ENCODE measurements around the gene FAM13A. TPM values are rescaled to one million over a fixed set of nuclear protein-coding genes. Genes with fewer than 3 reads are reported as not detected.

FAM13A gene
- total and polyA plus RNA-seq, 2 experiments from 2014 or later = 5.3 to 6.6 TPM

- peak; percentile 63 for DNase-seq
- TF ChIP-seq EZH2phosphoT487 (IDR thresholded peaks at IDR 0.05; ENCODE audit: insufficient read depth, low read depth) (no peak), EZH2 (IDR thresholded peaks at IDR 0.05; ENCODE audit: insufficient read depth, poor library complexity, severe bottlenecking) (no peak)
Observed at GRCh38 chr4:88705805-88706492, 351.0 kb downstream of the FAM13A start.

GRCh38 chr4:88705223-88705622, 351.8 kb downstream of the FAM13A start:
- Histone ChIP-seq H3K36me3 (ENCODE audit: low read depth) (peaks cover 2% of the 10 kb centered on the region; the same call in 1 of the 2 replicates), H2AFZ (no peak overlapping the region), H3F3A (ENCODE audit: insufficient read depth) (peaks cover 12% of the 10 kb centered on the region; the same call in 1 of the 2 replicates), H3K9ac (no peak overlapping the region), H3K27me3 (replicated peaks; ENCODE audit: insufficient read depth) (no peaks in the 10 kb centered on the region), H3K9me2 (ENCODE audit: insufficient read depth) (no peaks in the 10 kb centered on the region), H3K4me2 (ENCODE audit: unreplicated experiment) (no peak overlapping the region), H3K4me1 (ENCODE audit: insufficient read depth) (peaks cover 22% of the 10 kb centered on the region), H3K79me2 (ENCODE audit: insufficient read depth) (no peaks in the 10 kb centered on the region), H3K27ac (no peak overlapping the region), H3K4me3 (no peak overlapping the region), H4K20me1 (ENCODE audit: insufficient read depth) (no peaks in the 10 kb centered on the region), H3K9me3 (ENCODE audit: low read depth) (no peaks in the 10 kb centered on the region)
- no peak for TF ChIP-seq EZH2phosphoT487 (IDR thresholded peaks at IDR 0.05; ENCODE audit: insufficient read depth, low read depth)
- no peak for TF ChIP-seq EZH2 (IDR thresholded peaks at IDR 0.05; ENCODE audit: insufficient read depth, poor library complexity, severe bottlenecking)
- in situ Hi-C loops (cut with MboI) = loop anchor here (10.0 kb wide), 1 partner anchor 330 kb away; no protein-coding TSS in a partner anchor
- DNase-seq = no peak

More at GRCh38 chr4:88705805-88706492, 351.0 kb downstream of the FAM13A start:
- H4K20me1 ChIP-seq (ENCODE audit: insufficient read depth) = no peaks in the 10 kb centered on the region
- H3F3A ChIP-seq (ENCODE audit: insufficient read depth) = peaks cover 12% of the 10 kb centered on the region; the same call in 1 of the 2 replicates
- peaks cover 22% of the 10 kb centered on the region for H3K4me1 ChIP-seq (ENCODE audit: insufficient read depth)
- H3K4me2 ChIP-seq (ENCODE audit: unreplicated experiment) = peak overlapping the region; percentile 31
- H3K4me3 ChIP-seq = no peak overlapping the region
- 6% methylated on average over 3 of the region's 3 CpGs for WGBS, 2 experiments (ENCODE audit: low coverage in 1 of 2, low lambda C conversion rate in 2 of 2, missing lambda C conversion rate in 2 of 2)
- in situ Hi-C loops (cut with MboI) = loop anchor here (10.0 kb wide), 1 partner anchor 329 kb away; no protein-coding TSS in a partner anchor
- H3K27ac ChIP-seq = peak overlapping the region; percentile 45
- peak overlapping the region; percentile 39 for H3K9ac ChIP-seq
- no peaks in the 10 kb centered on the region for H3K9me2 ChIP-seq (ENCODE audit: insufficient read depth)
- peaks cover 2% of the 10 kb centered on the region; the same call in 1 of the 2 replicates for H3K36me3 ChIP-seq (ENCODE audit: low read depth)
- H2AFZ ChIP-seq = peak overlapping the region; percentile 72; the same call in 1 of the 2 replicates
- H3K9me3 ChIP-seq (ENCODE audit: low read depth) = no peaks in the 10 kb centered on the region
- H3K27me3 ChIP-seq (replicated peaks; ENCODE audit: insufficient read depth) = no peaks in the 10 kb centered on the region
- no peaks in the 10 kb centered on the region for H3K79me2 ChIP-seq (ENCODE audit: insufficient read depth)

GRCh38 chr4:88702782-88703181, 354.2 kb downstream of the FAM13A start:
- peaks cover 2% of the 10 kb centered on the region; the same call in 1 of the 2 replicates for H3K36me3 ChIP-seq (ENCODE audit: low read depth)
- H3K9me2 ChIP-seq (ENCODE audit: insufficient read depth) = no peaks in the 10 kb centered on the region
- no peak overlapping the region for H3K4me2 ChIP-seq (ENCODE audit: unreplicated experiment)
- no peaks in the 10 kb centered on the region for H3K79me2 ChIP-seq (ENCODE audit: insufficient read depth)
- H2AFZ ChIP-seq = no peak overlapping the region
- peaks cover 18% of the 10 kb centered on the region for H3K4me1 ChIP-seq (ENCODE audit: insufficient read depth)
- peaks cover 12% of the 10 kb centered on the region; the same call in 1 of the 2 replicates for H3F3A ChIP-seq (ENCODE audit: insufficient read depth)
- in situ Hi-C loops (cut with MboI) = loop anchor here (10.0 kb wide), 1 partner anchor 332 kb away; no protein-coding TSS in a partner anchor
- no peak overlapping the region for H3K9ac ChIP-seq
- H3K4me3 ChIP-seq = no peak overlapping the region
- no peaks in the 10 kb centered on the region for H4K20me1 ChIP-seq (ENCODE audit: insufficient read depth)
- no peak for DNase-seq
- TF ChIP-seq EZH2 (IDR thresholded peaks at IDR 0.05; ENCODE audit: insufficient read depth, poor library complexity, severe bottlenecking) (no peak), EZH2phosphoT487 (IDR thresholded peaks at IDR 0.05; ENCODE audit: insufficient read depth, low read depth) (no peak)
- no peaks in the 10 kb centered on the region for H3K9me3 ChIP-seq (ENCODE audit: low read depth)
- 77 to 78% methylated on average over 2 of the region's 2 CpGs for WGBS, 2 experiments (ENCODE audit: low coverage in 1 of 2, low lambda C conversion rate in 2 of 2, missing lambda C conversion rate in 2 of 2)
- H3K27ac ChIP-seq = no peak overlapping the region
- H3K27me3 ChIP-seq (replicated peaks; ENCODE audit: insufficient read depth) = no peaks in the 10 kb centered on the region

- H3K27ac ChIP-seq = no peak overlapping the region
- TF ChIP-seq EZH2 (IDR thresholded peaks at IDR 0.05; ENCODE audit: insufficient read depth, poor library complexity, severe bottlenecking) (no peak), EZH2phosphoT487 (IDR thresholded peaks at IDR 0.05; ENCODE audit: insufficient read depth, low read depth) (no peak)
- WGBS, 2 experiments (ENCODE audit: low coverage in 1 of 2, low lambda C conversion rate in 2 of 2, missing lambda C conversion rate in 2 of 2) = 94% methylated on average over 7 of the region's 7 CpGs; no CpG with 5 or more reads in 1 of the 2 experiments
- H3K36me3 ChIP-seq (ENCODE audit: low read depth) = no peaks in the 10 kb centered on the region
- H2AFZ ChIP-seq = no peak overlapping the region
- peaks cover 8% of the 10 kb centered on the region; the same call in 1 of the 2 replicates for H3K4me1 ChIP-seq (ENCODE audit: insufficient read depth)
- no peak for DNase-seq
- H3K4me2 ChIP-seq (ENCODE audit: unreplicated experiment) = no peak overlapping the region
- no peaks in the 10 kb centered on the region for H3K27me3 ChIP-seq (replicated peaks; ENCODE audit: insufficient read depth)
- no peak overlapping the region for H3K4me3 ChIP-seq
- no peaks in the 10 kb centered on the region for H3K9me3 ChIP-seq (ENCODE audit: low read depth)
- H3K79me2 ChIP-seq (ENCODE audit: insufficient read depth) = no peaks in the 10 kb centered on the region
- in situ Hi-C loops (cut with MboI) = no loop called here
- no peaks in the 10 kb centered on the region for H4K20me1 ChIP-seq (ENCODE audit: insufficient read depth)
- no peak overlapping the region for H3K9ac ChIP-seq
- H3F3A ChIP-seq (ENCODE audit: insufficient read depth) = 0 out of 2 replicates have a peak, but pooled peaks cover 6% of the 10 kb centered on the region
- H3K9me2 ChIP-seq (ENCODE audit: insufficient read depth) = no peaks in the 10 kb centered on the region
Observed at GRCh38 chr4:88698519-88698918, 358.5 kb downstream of the FAM13A start.
